Neural progenitor cell (in vitro differentiated cells): Measurements from ENCODE around the gene GRID1.

Experiments used
- CTCF ChIP-seq: fragments of 200-600 bp; sonication (generic); IDR thresholded peaks from 2 replicates; pipeline ENCODE4 v1.5.1; 2017; ENCODE audit warnings: antibody characterized with exemption, mild to moderate bottlenecking
- EZH2 ChIP-seq: fragments of 200-600 bp; sonication (generic); IDR thresholded peaks from 2 replicates; pipeline ENCODE4 v1.6.1; 2017; ENCODE audit warnings: antibody characterized with exemption, mild to moderate bottlenecking, moderate library complexity

- TF ChIP-seq CTCF (peak; percentile 98), EZH2 (no peak)
Measured at GRCh38 chr10:86376852-86377796, 10.5 kb upstream of the GRID1 start.
